Activated CD4-positive, CD25-positive, alpha-beta regulatory T cell treated with anti-CD3 and anti-CD28 coated beads, Interleukin-2, amount 50 U/mL, for 24 hours (primary cell): ENCODE results near the gene PTHLH.

Experiments
- ATAC-seq, 2 donors: fragments of 150-1000 bp; cut with Tn5 transposase; one replicate each; pipeline ENCODE4 v1.10.0; 2021; ENCODE audit warnings: mild to moderate bottlenecking in 1 of 2, moderate library complexity in 1 of 2

Gene PTHLH

DNA sequence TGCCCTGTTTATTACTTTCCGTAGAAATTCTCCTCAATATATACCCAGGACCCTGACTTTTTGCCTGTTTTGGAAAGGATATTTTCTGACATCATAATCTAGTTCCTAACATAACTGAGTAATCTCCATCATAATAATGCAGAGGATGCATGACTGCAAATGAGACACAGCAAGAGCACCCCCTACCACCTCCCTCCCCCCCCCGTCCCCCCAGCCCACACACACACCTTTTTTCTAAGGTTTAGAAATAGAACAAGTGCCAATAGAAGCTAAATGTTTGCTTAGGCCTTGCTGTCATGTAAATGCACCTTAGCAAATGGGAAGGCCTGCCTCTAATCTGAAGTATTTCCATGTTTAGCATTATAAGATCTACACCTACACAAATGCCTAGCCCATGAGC is at the start of gene PTHLH:
Gene PTHLH, minus strand, starts transcription at position 13 of the 400 bp plus-strand sequence. CDS start 3,239 bp downstream, outside the sequence.
- no peak for ATAC-seq

DNA sequence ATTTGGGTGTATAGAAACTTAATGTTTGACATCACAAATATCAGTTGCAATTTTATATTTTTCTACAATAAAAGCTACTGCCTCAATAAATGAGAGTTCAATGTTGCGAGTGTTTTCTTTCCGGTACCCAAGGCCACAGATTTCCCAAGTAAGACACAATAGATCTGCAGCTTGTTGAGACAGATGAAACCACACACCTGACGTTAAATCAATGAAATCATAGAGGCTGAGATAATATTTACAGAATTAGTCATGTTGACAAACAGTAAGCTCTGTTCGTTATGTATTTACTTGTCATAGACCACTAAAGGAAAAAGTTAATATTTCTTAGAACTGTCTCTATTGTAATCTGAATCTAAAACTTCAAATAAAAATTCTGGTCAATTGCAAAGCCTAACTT is 49.2 kb upstream of the PTHLH start:
- no peak for ATAC-seq

DNA sequence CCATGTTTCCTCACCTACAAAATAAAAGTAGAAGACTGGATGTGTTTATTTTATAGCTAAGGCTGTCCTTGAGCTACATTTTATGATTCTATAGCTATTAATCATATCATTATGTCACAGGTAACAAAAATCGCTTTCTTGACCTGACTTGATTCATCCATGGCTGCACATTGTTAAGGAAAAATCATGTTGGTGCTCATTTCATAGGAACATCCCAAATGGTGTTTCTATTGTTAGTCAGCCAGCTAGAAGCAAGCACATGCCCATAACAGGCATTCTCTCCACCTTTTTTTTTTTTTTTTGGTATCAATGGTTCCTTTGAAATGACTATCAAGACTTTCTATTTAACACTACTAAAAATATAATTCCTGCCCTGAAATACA is 45.3 kb upstream of the PTHLH start:
- no peak for ATAC-seq

DNA sequence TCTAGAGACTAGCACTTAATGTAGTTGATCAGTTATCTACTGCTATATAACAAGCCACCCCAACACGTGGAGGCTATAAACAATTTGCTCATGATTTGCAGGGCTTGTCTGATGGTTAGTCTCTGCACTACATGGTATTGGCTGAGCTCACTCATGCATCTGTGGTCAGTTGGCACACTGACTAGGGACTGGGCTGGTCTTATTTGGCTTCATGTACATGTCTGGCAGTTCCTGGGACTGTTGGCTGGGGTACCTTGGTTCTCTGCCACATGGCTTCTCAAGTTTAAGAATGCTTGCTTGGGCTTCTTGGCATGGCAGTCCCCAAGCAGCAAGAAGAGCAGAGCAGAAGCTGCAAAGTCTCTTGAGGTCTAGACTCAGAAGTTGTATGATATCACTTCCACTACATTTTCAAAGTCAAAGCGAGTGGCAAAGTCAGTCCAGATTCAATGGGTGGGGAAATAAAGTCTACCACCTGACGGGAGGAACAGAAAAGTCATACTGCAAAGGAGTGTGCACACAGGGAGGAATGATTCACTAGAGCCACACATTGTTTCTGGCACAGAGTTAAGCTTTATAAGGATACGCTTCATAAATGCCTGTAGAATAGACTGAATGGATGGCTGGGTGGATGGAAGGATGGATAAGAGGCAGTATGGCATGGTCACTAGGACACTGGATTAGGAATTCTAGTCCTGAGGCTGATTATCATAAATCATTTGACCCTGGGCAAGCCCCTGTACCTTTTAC is 44.8 kb upstream of the PTHLH start:
- no peak for ATAC-seq

DNA sequence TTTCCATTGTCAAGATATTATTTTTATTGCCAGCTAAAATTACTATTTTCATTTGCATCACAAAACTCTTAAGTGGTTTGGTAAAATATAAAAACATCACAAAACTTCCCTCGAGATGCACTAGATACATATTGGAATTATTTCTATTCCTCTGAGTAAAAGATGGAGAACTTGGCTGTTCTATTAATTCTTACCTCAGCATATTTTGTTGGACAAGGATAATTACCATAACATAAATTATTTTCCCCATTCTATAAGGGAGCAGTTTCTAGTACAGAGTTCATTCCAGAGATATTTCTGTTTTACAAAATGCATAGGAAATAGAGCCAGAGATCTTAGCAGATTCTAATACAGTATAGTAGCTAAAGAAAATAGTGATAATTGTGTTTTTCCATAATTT is 42.6 kb upstream of the PTHLH start:
- ATAC-seq, result no peak

DNA sequence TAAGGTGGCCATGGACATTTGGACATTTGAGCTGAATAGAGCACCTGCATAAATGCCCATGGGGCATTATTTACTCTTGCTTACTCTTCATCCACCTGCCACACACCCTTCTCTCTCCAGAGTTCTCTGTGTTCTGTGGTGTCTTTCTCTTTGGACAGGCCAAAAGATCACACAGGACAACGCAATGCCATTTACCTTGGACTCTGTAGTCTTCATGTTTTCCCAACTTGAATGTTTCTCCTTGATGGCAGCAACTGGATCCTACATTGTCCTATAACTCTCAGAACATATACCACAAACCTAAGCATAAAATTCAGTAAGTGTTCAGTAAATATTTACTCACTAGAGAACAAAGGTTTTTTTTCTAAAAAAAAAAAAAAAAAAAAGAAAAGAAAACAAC is 41.7 kb upstream of the PTHLH start:
- no peak for ATAC-seq

DNA sequence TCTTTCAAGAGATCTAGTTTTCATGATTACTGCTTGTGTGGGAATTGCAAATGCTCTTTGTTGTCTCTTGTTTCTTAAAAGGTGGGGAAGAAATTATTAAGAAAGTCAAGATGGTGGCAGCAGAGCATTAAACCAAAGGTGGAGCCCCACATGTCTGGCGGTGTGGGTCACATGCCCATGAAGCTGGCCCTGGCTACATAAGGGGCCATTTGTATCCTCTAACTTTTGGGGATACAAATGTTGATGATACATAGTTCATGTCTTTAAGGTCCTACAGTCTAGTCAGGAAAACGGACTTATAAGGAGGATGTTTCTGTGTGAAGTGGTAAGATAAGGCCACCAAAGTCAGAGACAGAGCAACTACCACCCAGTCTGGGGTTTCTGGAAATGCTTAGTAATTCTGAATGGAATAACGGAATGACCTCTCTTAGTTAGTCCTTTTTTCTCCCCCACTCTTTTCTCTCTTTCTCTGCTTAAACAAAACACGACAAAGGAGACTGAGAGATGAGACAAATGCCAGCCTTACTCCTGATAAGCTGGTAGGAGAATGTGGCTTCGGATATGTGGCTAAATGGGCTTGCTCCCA is 39.9 kb upstream of the PTHLH start:
- no peak for ATAC-seq

DNA sequence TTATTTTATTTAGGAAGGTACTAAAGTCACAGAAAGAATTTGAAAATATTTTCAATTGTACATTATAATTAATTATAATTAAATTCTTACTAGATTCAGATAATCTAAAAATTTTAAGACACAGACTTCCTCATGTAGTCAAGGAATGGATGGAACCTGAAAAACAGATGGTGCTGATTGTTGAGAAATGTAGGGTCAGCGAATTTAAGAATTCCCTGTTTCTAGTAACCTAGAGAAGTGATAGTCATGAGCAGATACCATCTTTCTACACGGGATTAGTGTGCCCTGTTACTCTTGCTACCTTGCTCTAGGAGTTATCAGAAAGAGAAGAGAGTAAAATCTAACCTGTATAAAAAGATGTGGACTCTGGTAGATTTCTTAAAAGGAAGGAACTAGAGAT is 37.5 kb upstream of the PTHLH start:
- no peak for ATAC-seq

DNA sequence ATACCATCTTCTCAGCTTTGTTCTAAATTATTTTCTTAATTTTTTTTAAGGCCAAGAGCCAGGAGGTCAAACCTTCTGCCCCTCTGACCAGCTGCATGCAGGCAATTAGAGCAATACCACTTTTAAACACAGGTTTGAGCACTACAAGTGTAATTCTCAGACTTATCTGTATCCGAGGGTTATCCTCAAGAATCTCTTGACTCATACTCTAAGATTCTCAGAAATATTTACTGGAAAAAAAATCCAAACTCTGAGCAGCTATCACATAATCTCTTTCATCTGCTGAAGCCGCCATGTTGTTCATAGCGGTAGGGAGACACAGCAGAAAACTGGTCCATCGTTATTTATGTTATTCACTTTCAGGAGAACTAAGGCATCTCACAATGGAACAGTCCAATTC is 27.4 kb upstream of the PTHLH start:
- ATAC-seq, result no peak

DNA sequence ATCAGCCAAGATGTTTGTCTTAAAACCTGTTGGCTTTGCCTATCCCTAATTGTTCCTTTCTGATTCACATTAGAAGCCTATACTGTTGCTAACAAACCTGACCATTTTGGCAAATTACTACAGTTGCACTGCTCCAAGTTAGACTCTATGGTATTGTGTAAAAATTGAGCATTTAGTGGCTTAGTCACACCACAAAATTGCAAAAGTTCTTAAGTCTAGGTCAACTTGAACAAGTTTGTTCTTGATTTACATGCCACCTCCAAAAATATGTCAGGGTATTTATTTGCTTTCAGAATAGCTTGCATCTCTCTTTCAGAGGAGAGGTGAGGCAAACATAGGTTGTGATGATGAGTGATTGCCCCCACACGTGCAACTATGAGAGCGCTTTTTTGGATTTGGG is 27.0 kb upstream of the PTHLH start:
- ATAC-seq, result no peak

DNA sequence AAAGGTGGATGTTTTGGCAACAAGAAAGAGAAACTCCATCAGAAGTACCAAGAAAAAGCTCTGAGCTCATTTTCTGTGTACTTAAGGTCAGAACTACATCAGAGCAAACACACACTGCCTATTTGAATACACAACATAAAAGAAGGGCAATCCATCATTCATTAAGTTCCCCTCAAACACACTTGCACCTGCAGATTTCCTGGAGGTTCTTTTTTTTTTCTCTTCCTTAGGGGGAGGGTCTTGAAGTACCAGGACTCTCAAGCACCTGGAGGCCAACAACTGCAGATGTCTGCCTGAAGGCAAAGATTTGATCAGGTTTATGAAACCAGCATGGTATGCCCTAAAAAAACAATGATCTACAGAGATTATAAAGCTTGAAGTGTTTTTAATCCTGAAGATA is 26.1 kb upstream of the PTHLH start:
- no peak for ATAC-seq

DNA sequence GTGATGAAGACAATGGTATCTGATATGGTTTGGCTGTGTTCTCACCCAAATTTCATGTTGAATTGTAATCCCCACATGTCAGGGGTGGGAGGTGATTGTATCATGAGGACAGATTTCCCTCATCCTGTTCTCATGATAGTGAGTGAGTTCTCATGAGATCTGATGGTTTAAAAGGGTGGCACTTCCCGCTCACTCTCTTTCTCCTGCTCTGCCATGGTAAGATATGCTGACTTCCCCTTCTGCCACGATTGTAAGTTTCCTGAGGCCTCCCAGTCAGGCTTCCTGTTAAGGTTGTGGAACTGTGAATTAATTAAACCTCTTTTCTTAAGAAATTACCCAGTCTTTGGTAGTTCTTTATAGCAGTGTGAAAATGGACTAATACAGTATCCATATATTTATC is 25.6 kb upstream of the PTHLH start:
- ATAC-seq, result no peak

DNA sequence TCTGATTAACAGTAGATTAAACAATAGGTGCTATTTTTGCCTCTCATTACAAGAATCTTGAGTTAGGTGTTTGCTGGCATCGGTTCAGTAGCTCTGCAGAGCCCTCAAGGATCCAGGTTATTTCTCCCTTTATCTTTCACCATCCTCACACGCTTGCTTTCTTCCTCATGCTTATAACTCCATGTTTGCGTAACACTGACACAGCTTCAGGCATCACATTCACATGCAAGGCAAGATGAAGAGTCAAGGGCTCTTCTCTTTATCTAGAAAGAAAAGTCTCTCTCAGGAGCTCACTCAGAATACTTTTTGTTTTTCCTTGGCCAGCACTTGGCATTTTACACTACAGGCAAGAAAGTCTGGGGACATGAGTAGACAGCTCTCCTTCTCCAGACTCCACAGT is 24.2 kb upstream of the PTHLH start:
- ATAC-seq, result no peak

DNA sequence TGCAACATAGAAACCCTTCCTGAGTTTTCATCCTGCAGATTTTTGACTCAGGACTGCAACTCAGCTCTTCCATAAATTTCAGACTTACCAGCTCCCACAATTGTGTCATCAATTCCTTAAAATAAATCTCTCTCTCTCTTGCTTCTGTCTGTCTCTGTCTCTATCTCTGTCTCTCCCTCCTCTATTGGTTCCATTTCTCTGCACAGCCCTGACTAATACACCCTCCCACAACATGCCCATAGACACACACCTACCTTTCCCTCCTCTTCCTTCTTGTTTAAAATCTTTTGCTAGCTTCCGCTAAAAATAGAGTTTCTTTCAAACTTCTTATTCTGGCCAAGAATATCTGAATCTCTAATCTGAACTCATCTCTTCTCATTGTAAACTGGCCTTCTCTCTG is 22.9 kb upstream of the PTHLH start:
- ATAC-seq, result no peak

DNA sequence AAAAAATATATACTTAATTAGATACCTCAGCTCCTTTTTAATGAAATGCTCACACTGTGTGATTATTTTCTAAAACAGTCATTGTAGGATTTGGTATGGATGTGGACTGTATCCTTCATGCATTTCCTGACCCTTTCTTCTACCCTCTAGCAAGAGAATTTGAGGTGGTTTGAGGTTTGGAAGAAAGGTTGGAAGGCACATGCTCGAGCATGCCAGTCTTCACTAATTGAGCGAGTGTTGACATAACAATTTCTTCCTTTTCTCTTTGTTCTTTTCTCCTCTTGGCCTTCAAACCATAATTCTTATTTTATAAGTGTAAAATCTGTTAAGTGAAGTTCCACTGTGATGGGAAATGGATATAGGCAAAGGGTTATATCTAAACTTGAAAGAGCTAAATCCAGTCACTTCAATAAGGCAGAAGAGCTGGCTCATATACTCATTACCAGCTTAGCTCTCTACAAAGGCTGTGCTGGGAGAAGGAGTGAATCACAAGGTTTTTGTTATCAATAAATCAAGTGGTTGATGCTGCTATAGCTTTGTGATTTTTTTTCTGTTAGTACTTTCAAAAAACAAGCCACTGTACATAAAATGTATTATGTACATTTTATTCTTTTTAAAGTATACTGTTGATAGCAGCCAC is 16.2 kb upstream of the PTHLH start:
- ATAC-seq, result no peak

DNA sequence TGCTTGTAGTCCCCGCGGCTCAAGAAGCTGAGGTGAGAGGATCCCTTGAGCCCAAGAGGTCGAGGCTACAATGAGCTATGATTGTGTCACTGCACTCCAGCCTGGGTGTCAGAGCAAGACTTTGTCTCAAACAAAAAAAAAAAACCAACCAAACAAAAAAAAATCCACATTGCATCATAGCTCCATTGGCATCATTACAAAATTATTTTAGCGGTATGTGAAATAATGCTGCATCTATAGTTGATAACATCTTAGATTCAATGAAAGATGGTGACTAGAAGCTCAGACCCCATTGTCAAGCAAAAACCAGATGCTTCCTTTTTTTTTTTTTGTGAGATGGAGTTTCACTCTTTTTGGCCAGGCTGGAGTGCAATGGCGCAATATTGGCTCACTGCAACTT is 14.8 kb upstream of the PTHLH start:
- no peak for ATAC-seq

DNA sequence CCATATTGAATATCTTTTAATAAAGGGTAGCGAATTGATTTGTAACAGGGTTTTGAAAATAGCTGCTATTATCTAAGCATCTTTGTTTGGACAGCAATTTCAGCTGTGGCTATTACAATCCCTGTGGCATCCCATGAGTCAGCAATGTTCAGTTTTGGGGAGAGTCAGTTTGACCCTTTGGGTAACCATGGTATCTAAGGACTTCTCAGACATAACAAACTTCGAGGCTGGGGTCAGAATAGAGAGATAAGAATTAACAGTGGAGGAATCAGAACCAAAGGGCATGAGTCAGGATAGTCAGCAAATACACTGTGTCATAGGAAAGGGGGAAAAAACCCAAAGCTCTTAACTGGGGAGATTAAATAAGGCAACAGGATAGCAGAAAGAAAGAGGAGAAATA is 11.7 kb upstream of the PTHLH start:
- ATAC-seq, result no peak

DNA sequence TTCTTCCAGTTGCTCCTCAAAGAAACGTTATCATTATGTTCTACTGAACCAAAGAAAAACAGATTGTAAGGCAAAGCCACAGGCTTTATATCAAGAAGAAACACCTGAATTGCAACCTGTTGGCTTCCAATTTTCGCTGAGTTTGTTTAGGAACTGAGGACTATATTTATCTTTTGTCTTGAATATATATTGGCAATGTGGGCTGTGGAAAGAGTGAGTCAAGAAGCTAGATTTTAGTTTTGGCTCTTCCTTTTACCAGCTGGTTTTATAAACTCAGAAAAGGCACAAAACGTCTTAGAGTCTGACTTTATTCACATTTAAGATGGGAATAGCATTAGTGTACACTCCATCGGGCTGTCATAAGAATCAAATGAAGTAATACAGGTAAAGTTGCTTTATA is 10.4 kb upstream of the PTHLH start:
- ATAC-seq, result no peak

DNA sequence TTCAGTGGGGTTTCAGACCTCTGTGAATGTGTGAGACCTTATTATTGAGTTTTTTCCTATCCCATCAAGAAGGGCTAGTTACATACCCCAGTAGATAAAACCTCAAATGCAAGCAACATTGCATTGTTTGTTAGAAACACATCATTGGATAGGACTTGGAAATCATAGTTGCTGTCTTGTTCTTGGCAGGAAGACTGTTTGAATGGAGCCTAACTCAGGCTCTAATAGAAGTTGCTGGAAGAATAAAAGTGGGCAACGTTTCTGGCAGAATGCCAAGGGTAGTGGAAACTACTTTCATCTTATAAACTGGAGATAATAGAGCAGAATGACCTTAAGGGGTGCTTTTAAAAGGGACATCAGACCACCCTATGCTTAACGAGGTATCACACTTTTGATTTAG is 9.9 kb upstream of the PTHLH start:
- no peak for ATAC-seq

DNA sequence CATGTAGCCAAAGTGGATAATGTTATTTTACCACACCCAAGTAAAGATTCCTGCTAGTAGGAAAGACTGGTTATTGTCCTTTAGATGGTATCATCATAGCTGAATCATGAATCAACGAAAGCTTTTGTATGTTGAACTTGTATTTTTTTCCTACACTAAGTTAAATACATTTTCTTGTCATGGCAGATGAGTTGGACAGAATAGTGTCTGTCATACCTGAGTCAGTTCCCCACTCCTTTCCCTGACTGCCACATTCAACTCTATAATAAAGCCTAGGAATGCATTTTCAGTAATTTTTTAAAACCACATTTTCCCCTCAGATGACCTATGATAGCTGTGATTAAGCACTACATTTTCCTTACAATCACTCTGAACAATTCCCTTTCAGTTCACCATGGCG is 9.3 kb upstream of the PTHLH start:
- ATAC-seq, result no peak

DNA sequence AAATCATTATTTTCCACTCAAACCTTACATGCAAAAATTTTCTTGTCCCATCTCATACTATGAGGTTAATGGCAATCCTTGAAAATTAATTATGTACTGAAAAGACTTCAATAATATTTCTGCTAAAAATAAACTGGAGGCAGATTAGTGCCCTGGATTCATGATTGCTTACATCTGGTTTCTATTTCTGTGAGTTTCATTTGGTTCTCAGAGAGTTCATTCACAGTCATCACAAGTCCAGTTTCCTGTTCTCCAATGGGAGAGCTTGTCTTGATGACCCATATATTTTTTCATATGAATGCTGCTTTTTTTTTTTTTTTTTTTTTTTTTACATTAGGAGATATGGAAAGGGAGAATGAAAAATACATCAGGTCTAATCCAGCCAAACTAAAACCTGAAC is 6.6 kb upstream of the PTHLH start:
- no peak for ATAC-seq

DNA sequence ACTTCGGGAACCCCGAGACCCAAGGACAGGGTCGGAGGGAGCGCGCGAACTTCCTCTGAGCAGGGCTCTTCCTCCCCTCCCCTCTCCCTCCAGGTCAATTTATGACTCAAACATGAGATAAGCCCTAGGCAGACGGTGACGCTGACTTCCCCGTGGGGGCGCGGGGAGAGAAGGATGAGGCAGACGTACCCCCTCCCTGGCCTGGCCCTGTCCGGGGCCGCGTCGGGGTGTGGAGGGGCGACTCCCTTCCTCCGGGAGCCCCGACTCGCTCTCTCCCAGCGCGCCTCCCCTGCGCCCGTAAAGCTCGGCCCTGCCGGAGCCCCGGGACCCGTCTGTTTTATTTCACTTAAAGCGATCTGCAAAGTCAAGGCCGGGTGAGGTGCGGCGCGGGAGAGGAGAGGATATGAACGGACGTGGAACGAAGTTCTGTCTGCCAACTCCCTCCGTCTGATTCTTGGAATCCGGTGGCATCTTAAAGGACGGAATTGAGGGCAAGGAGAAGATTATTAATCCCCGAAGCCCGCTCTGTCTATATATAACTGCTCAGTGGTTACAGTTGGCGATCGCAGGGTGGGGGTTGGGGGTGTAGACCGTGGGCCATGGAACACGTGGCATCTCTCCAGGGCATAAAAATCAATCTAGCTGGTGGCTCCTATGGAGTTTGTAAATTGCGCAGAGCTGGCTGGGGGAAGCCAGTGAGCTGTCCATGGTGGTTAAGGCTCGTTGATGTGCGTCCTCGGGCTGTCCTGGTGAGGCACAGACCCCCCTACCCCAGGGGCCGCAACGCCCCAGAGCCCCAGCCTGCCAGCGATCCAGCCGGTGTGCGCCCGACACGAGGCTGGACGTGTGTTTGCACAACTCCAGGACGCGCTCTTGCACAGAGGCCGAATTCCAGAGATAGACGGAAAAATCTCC is 2.9 kb upstream of the PTHLH start:
- ATAC-seq, result peak; percentile 34 to 36

DNA sequence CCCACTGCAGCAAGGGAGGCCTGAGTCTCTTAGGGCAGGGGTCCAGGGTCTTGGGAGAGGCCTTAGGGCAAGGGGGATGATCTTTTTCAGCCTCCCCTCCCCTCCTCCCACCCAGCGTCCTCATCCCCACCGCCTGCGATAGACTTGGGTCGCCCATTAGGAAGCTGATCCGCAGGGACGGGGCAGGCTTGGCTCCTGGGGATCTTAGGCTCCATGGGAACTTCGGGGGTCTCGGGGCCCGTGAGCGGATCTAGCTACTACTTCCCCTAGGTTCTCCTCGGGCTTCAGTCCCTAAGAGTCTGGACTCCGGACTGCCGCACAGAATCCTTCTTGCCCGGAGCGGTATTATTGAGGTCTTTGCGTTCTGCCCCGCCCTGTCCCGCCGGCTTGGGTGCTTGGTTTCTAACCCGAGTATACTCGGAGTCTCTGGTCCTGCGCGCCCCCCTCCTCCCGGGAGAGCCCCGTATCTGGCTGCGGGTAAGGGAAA is 2.2 kb upstream of the PTHLH start:
- ATAC-seq, result no peak
